ENCODE results near the gene TSGA10IP.
A peak's percentile ranks its signal among the peaks of the same experiment; 100 is the strongest.

The TSGA10IP gene

GRCh38 chr11:65899356-65900124 is 45.7 kb upstream of the TSGA10IP start:
- DNase-seq, result peak; percentile 47
- Histone ChIP-seq H3K36me3 (no peaks in the 10 kb centered on the region), H3K4me1 (no peaks in the 10 kb centered on the region), H3K4me3 (ENCODE audit: low read depth, low read length) (no peak overlapping the region), H3K9me3 (no peaks in the 10 kb centered on the region; the same call in 1 of the 2 replicates), H3K27me3 (peaks cover 56% of the 10 kb centered on the region)
- no peak for TF ChIP-seq CTCF (IDR thresholded peaks at IDR 0.05; ENCODE audit: low read depth, low read length)

GRCh38 chr11:65900125-65900898 is 45.0 kb upstream of the TSGA10IP start, which contains the start of gene FOSL1:
Gene FOSL1 (minus strand): TSS chr11:65900388. CDS start chr11:65900339, 49 bp downstream.
- peak within 1 kb of the TSS; percentile 25 for H3K4me3 ChIP-seq (ENCODE audit: low read depth, low read length)
- no peak for TF ChIP-seq CTCF (IDR thresholded peaks at IDR 0.05; ENCODE audit: low read depth, low read length)
- no peak for DNase-seq
- no peaks in the 10 kb centered on the region for H3K36me3 ChIP-seq
- H3K27me3 ChIP-seq, result peaks cover 56% of the 10 kb centered on the region
- no peaks in the 10 kb centered on the region; the same call in 1 of the 2 replicates for H3K9me3 ChIP-seq
- no peaks in the 10 kb centered on the region for H3K4me1 ChIP-seq

- no peak overlapping the region for H3K4me3 ChIP-seq (ENCODE audit: low read depth, low read length)
These were observed 44.4 kb upstream of the TSGA10IP start for GRCh38 chr11:65900899-65901180.

GRCh38 chr11:65903068-65903481 is 42.2 kb upstream of the TSGA10IP start:
- Histone ChIP-seq H3K9me3 (no peaks in the 10 kb centered on the region; the same call in 1 of the 2 replicates), H3K4me1 (no peaks in the 10 kb centered on the region), H3K36me3 (no peaks in the 10 kb centered on the region), H3K27me3 (peaks cover 66% of the 10 kb centered on the region), H3K4me3 (ENCODE audit: low read depth, low read length) (no peak overlapping the region)
- DNase-seq, result no peak
- no peak for TF ChIP-seq CTCF (IDR thresholded peaks at IDR 0.05; ENCODE audit: low read depth, low read length)

More at GRCh38 chr11:65900899-65901180, 44.4 kb upstream of the TSGA10IP start:
- Histone ChIP-seq H3K27me3 (peaks cover 56% of the 10 kb centered on the region), H3K36me3 (no peaks in the 10 kb centered on the region), H3K4me1 (no peaks in the 10 kb centered on the region), H3K9me3 (no peaks in the 10 kb centered on the region; the same call in 1 of the 2 replicates)
- no peak for DNase-seq
- no peak for TF ChIP-seq CTCF (IDR thresholded peaks at IDR 0.05; ENCODE audit: low read depth, low read length)

GRCh38 chr11:65903715-65904114 is 41.6 kb upstream of the TSGA10IP start:
- no peak overlapping the region for H3K4me3 ChIP-seq (ENCODE audit: low read depth, low read length)
- no peaks in the 10 kb centered on the region; the same call in 1 of the 2 replicates for H3K9me3 ChIP-seq
- no peak for DNase-seq
- H3K27me3 ChIP-seq, result peaks cover 60% of the 10 kb centered on the region
- TF ChIP-seq CTCF (IDR thresholded peaks at IDR 0.05; ENCODE audit: low read depth, low read length), result no peak
- H3K4me1 ChIP-seq, result no peaks in the 10 kb centered on the region
- no peaks in the 10 kb centered on the region for H3K36me3 ChIP-seq

GRCh38 chr11:65906602-65907001 is 38.7 kb upstream of the TSGA10IP start:
- no peak for TF ChIP-seq CTCF (IDR thresholded peaks at IDR 0.05; ENCODE audit: low read depth, low read length)

More at GRCh38 chr11:65906602-65907001, 38.7 kb upstream of the TSGA10IP start:
- no peaks in the 10 kb centered on the region for H3K36me3 ChIP-seq
- no peaks in the 10 kb centered on the region for H3K9me3 ChIP-seq
- no peak overlapping the region for H3K4me3 ChIP-seq (ENCODE audit: low read depth, low read length)
- H3K27me3 ChIP-seq, result peaks cover 31% of the 10 kb centered on the region
- H3K4me1 ChIP-seq, result no peaks in the 10 kb centered on the region
- no peak for DNase-seq
